A673 (cell line): ENCODE data around the gene ERMAP. TPM values are rescaled to one million over a fixed set of nuclear protein-coding genes. Genes with fewer than 3 reads are reported as not detected.

Source experiments
- BruUV-seq: library from RNA; stranded (reverse); fragments of 400-500 nt; replicated peaks from 2 replicates; lab custom pipeline; 2021; lab: Mats Ljungman, UMichigan
- CTCF ChIA-PET: fragments of 300-600 bp; sonication (Branson Sonifier 250); formaldehyde crosslinking; loops from one replicate; lab custom pipeline; 2022; ENCODE audit warnings: antibody characterized with exemption; lab: Charles Lee
- POLR2A ChIA-PET: fragments of 300-600 bp; sonication (Branson Sonifier 250); formaldehyde crosslinking; loops from one replicate; lab custom pipeline; 2022; ENCODE audit warnings: antibody characterized with exemption; ENCODE audit not compliant: low non-redundant PET; lab: Charles Lee
- DNase-seq: peaks from one replicate; pipeline ENCODE4 v3.0.0-alpha.2; 2015; ENCODE audit warnings: low spot score
- H3K27ac ChIP-seq: fragments of 200-600 bp; sonication (generic); 2 replicates; pipeline ENCODE4 v1.5.1; 2016; ENCODE audit warnings: mixed run types, low read depth, mild to moderate bottlenecking, mixed read lengths, antibody characterized with exemption, low read length; ENCODE audit not compliant: poor library complexity, severe bottlenecking
- H3K27me3 ChIP-seq: fragments of 200-600 bp; sonication (generic); replicated peaks from 2 replicates; pipeline ENCODE4 v1.6.1; 2017; ENCODE audit warnings: mixed run types, low read depth, mild to moderate bottlenecking, mixed read lengths, antibody characterized with exemption, low read length; ENCODE audit not compliant: insufficient read depth, poor library complexity
- H3K36me3 ChIP-seq: fragments of 200-600 bp; sonication (generic); 2 replicates; pipeline ENCODE4 v1.6.1; 2016; ENCODE audit warnings: mixed run types, mild to moderate bottlenecking, mixed read lengths, antibody characterized with exemption, low read length; ENCODE audit not compliant: insufficient read depth, poor library complexity, severe bottlenecking
- H3K4me1 ChIP-seq: fragments of 200-600 bp; sonication (generic); 2 replicates; pipeline ENCODE4 v1.6.1; 2017; ENCODE audit warnings: mixed run types, mild to moderate bottlenecking, mixed read lengths, antibody characterized with exemption, low read length; ENCODE audit not compliant: insufficient read depth, poor library complexity, severe bottlenecking
- H3K4me3 ChIP-seq: fragments of 200-600 bp; sonication (generic); 2 replicates; pipeline ENCODE4 v1.5.1; 2016; ENCODE audit warnings: low read depth, mixed run types, mild to moderate bottlenecking, mixed read lengths, low read length; ENCODE audit not compliant: poor library complexity, severe bottlenecking
- H3K9me3 ChIP-seq: fragments of 200-600 bp; sonication (generic); 2 replicates; pipeline ENCODE4 v1.6.1; 2016; ENCODE audit warnings: mixed run types, low read depth, mild to moderate bottlenecking, mixed read lengths, antibody characterized with exemption, low read length; ENCODE audit not compliant: poor library complexity, severe bottlenecking
- EZH2 ChIP-seq: fragments of 200-600 bp; sonication (generic); IDR thresholded peaks from 2 replicates; pipeline ENCODE4 v1.6.1; 2017; ENCODE audit warnings: borderline replicate concordance, low read depth, mild to moderate bottlenecking, mixed read lengths, antibody characterized with exemption, low read length; ENCODE audit not compliant: poor library complexity, severe bottlenecking
- intact Hi-C: fragments of 100-400 bp; cut with micrococcal nuclease; formaldehyde crosslinking; loops from one replicate; pipeline ENCODE4 v1.10.0; 2022; ENCODE audit not compliant: unreplicated experiment
- total RNA-seq: library from RNA; stranded (reverse); gene quantifications from 2 replicates; pipeline ENCODE4 v1.2.3, GENCODE V29; 2021
- TF ChIP-seq, protein P1 (sequence below): fragments of 300-800, 200-600 bp; sonication (generic); conservative IDR thresholded peaks from 2 replicates; pipeline ENCODE4 v1.5.1; 2017; ENCODE audit warnings: low read depth, mild to moderate bottlenecking, antibody characterized with exemption, low read length, moderate library complexity, mixed read lengths

ERMAP gene
- total RNA-seq, 1 experiment from 2014 or later, result 3.0 TPM

DNA sequence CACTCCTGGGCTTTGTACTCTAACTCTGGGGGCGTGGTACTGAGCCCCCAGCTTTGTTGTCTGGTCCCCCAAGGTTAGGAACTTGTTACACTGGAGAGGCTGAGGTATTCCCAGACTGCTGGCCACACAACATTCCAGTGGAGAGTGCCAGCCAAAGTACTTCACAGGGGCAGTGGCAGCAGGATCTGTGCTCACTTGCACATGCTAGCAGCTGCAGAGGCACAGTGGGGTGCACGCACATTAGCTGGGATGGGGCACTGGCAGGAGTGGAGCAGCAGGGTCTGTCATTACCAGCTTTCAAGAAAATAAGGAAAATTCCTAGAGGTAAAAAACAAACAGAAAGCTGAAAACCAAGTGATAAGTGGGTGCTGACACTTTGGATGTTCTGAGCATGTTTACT lies 60.5 kb downstream of the ERMAP start:
- no peaks in the 10 kb centered on the region for H3K4me1 ChIP-seq
- H3K27ac ChIP-seq, result no peak overlapping the region
- BruUV-seq, result no TSS peak
- no peak overlapping the region for H3K4me3 ChIP-seq
- H3K9me3 ChIP-seq, result no peaks in the 10 kb centered on the region
- H3K27me3 ChIP-seq, result peaks cover 11% of the 10 kb centered on the region
- CTCF ChIA-PET, result no interaction called here
- intact Hi-C loops, result no loop called here
- no peaks in the 10 kb centered on the region for H3K36me3 ChIP-seq
- POLR2A ChIA-PET, result no interaction called here
- DNase-seq, result no peak
- TF ChIP-seq, protein P1, sequence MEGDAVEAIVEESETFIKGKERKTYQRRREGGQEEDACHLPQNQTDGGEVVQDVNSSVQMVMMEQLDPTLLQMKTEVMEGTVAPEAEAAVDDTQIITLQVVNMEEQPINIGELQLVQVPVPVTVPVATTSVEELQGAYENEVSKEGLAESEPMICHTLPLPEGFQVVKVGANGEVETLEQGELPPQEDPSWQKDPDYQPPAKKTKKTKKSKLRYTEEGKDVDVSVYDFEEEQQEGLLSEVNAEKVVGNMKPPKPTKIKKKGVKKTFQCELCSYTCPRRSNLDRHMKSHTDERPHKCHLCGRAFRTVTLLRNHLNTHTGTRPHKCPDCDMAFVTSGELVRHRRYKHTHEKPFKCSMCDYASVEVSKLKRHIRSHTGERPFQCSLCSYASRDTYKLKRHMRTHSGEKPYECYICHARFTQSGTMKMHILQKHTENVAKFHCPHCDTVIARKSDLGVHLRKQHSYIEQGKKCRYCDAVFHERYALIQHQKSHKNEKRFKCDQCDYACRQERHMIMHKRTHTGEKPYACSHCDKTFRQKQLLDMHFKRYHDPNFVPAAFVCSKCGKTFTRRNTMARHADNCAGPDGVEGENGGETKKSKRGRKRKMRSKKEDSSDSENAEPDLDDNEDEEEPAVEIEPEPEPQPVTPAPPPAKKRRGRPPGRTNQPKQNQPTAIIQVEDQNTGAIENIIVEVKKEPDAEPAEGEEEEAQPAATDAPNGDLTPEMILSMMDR, result no peak
- TF ChIP-seq EZH2, result no peak

DNA sequence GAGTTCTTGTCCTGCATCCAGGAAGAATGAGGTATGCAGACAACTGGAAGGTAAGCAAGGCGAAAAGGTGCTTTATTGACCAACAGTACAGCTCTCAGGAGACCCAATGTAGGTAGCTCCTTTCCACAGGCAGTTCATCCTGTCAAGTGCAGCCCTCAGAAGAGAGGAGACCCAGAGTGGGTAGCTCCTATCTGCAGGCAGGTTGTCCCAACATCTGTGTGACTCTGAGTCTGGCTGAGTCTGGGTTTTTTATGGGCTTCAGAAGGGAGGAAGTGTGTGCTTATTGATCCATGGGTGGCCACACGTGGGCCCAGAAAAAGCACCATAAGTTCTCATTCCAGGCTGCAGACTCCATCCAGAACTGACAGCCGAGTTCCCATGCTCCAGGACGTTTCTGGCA lies 63.5 kb downstream of the ERMAP start:
- BruUV-seq, result no TSS peak
- intact Hi-C loops, result no loop called here
- TF ChIP-seq, protein P1, result no peak
- TF ChIP-seq EZH2, result no peak
- ChIA-PET CTCF (no interaction called here), POLR2A (no interaction called here)
- Histone ChIP-seq H3K4me1 (no peaks in the 10 kb centered on the region), H3K9me3 (no peaks in the 10 kb centered on the region), H3K4me3 (no peak overlapping the region), H3K27ac (no peak overlapping the region), H3K36me3 (no peaks in the 10 kb centered on the region), H3K27me3 (peaks cover 11% of the 10 kb centered on the region)
- no peak for DNase-seq

DNA sequence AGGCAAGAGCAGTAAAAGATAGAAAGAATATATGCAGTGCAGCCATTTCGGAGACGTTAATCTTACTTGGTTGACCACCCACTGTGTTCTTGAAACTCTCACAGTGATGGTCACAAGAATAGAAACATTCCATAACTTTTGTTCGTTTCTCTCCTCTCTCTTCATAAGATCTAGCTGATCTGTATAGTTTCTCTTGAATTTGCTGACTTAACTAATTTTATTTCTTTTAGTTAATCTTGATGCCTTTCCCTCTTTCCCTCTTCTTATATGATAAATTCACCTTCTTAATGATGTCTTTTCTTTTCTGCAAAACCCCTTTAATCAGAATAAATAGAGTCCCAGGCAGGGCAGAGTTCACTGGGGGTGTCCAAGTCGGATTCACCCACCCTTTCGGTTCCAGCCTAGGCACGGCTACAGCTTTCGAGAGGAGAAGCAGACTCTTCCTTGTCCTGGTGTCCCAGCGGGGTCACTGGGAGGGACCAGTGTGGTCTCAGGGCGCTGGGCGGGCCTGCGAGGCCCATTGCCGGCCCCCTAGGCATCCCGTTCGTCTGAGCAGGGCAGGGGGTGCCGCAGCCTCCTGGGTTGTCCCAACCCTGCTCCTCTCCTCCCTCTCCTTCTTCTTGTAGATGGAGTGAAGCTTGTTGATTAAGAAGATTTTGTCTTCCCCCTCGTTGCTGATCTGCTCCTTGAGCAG lies 69.3 kb downstream of the ERMAP start:
- Histone ChIP-seq H3K27me3 (no peaks in the 10 kb centered on the region), H3K4me3 (no peak overlapping the region), H3K9me3 (no peaks in the 10 kb centered on the region), H3K27ac (no peak overlapping the region), H3K4me1 (no peaks in the 10 kb centered on the region), H3K36me3 (no peaks in the 10 kb centered on the region)
- TF ChIP-seq, protein P1, result no peak
- ChIA-PET CTCF (no interaction called here), POLR2A (no interaction called here)
- no TSS peak for BruUV-seq
- no peak for DNase-seq
- intact Hi-C loops, result no loop called here
